H1 (cell line): ENCODE data around the gene MOB2. TPM values are rescaled to one million over a fixed set of nuclear protein-coding genes. Genes with fewer than 3 reads are reported as not detected.

ENCODE experiments used
- CTCF ChIA-PET: fragments of 300-600 bp; sonication (Branson Sonifier 250); formaldehyde crosslinking; loops from one replicate; lab custom pipeline; 2021; ENCODE audit not compliant: partially characterized antibody; lab: Charles Lee
- POLR2A ChIA-PET: fragments of 300-600 bp; sonication (Branson Sonifier 250); formaldehyde crosslinking; loops from one replicate; lab custom pipeline; 2021; ENCODE audit warnings: inconsistent platforms; ENCODE audit not compliant: partially characterized antibody; lab: Charles Lee
- DNase-seq, 2 experiments: peaks; one replicate each; pipeline versions ENCODE4 v3.0.0 to v3.0.0-alpha.2; 2010 to 2022; ENCODE audit warnings: low spot score in 2 of 2, low read depth in 1 of 2, mixed read lengths in 1 of 2
- FAIRE-seq: peaks from 2 replicates; lab custom pipeline; 2011; peaks lifted over from hg19 to GRCh38; lab: Jason Lieb, UNC
- H2AFZ ChIP-seq: 2 replicates; pipeline ENCODE4 v1.8.1; 2012; ENCODE audit warnings: low read length, inconsistent platforms
- H2AK5ac ChIP-seq: 2 replicates; pipeline ENCODE4 v1.6.1; 2013; ENCODE audit warnings: low read depth, low read length
- H2BK120ac ChIP-seq: replicated peaks from 2 replicates; pipeline ENCODE3; 2013; ENCODE audit warnings: low read depth, low read length, inconsistent platforms
- H2BK12ac ChIP-seq: 2 replicates; pipeline ENCODE4 v1.6.1; 2013; ENCODE audit warnings: low read depth, low read length
- H2BK15ac ChIP-seq: 2 replicates; pipeline ENCODE4 v1.6.1; 2013; ENCODE audit warnings: low read length
- H2BK20ac ChIP-seq: 2 replicates; pipeline ENCODE4 v1.6.1; 2013; ENCODE audit warnings: low read length
- H2BK5ac ChIP-seq: 2 replicates; pipeline ENCODE4 v1.6.1; 2013; ENCODE audit warnings: low read depth, low read length
- H3K14ac ChIP-seq: 2 replicates; pipeline ENCODE4 v1.6.1; 2013; ENCODE audit warnings: inconsistent platforms; ENCODE audit not compliant: insufficient read length
- H3K18ac ChIP-seq: 2 replicates; pipeline ENCODE4 v1.6.1; 2013; ENCODE audit warnings: low read length; ENCODE audit errors: extremely low read depth
- H3K23ac ChIP-seq: 2 replicates; pipeline ENCODE4 v1.6.1; 2013; ENCODE audit warnings: inconsistent platforms; ENCODE audit not compliant: insufficient read length
- H3K23me2 ChIP-seq: 2 replicates; pipeline ENCODE4 v1.6.1; 2013; ENCODE audit warnings: low read depth, low read length
- H3K27ac ChIP-seq: 2 replicates; pipeline ENCODE4 v1.6.1; 2011; ENCODE audit warnings: low read depth, low read length, inconsistent platforms
- H3K27me3 ChIP-seq, 4 experiments: replicated peaks in 1 of 4; 1 replicate in 1 of 4; 2 replicates in 3 of 4; pipeline versions ENCODE4 v1.6.1 to v1.8.1; 2011 to 2013; ENCODE audit warnings: low read length in 3 of 4, mild to moderate bottlenecking in 3 of 4, inconsistent platforms in 2 of 4, mixed read lengths in 2 of 4, moderate library complexity in 1 of 4; ENCODE audit not compliant: control insufficient read depth in 3 of 4, insufficient read depth in 3 of 4; ENCODE audit errors: extremely low read depth in 1 of 4
- H3K36me3 ChIP-seq, 4 experiments: 2 replicates each; pipeline versions ENCODE4 v1.6.1 to v1.8.1; 2011 to 2013; ENCODE audit warnings: mild to moderate bottlenecking in 4 of 4, low read length in 3 of 4, moderate library complexity in 2 of 4, control low read depth in 1 of 4, inconsistent platforms in 1 of 4; ENCODE audit not compliant: insufficient read depth in 4 of 4, control insufficient read depth in 2 of 4
- H3K4ac ChIP-seq: replicated peaks from 2 replicates; pipeline ENCODE3; 2013; ENCODE audit warnings: low read length, low read depth, mixed read lengths, inconsistent platforms; ENCODE audit not compliant: insufficient read length
- H3K4me1 ChIP-seq, 4 experiments: replicated peaks in 1 of 4; 1 replicate in 1 of 4; 2 replicates in 3 of 4; pipeline versions ENCODE4 v1.6.1 to v1.8.1; 2011 to 2013; ENCODE audit warnings: low read length in 3 of 4, inconsistent platforms in 2 of 4, mixed read lengths in 1 of 4; ENCODE audit not compliant: insufficient read depth in 4 of 4, control insufficient read depth in 3 of 4
- H3K4me2 ChIP-seq, 2 experiments: 2 replicates each; pipeline versions ENCODE4 v1.6.1 to v1.8.1; 2011 to 2013; ENCODE audit warnings: low read depth in 2 of 2, low read length in 2 of 2, control low read depth in 1 of 2, inconsistent platforms in 1 of 2, mild to moderate bottlenecking in 1 of 2; ENCODE audit not compliant: insufficient read depth in 1 of 2
- H3K4me3 ChIP-seq, 4 experiments: fragments of 200-600, 300-600 bp in 1 of 4; sonication (generic), shearing (Covaris generic), sonication (Bioruptor Twin) in 1 of 4; 2 replicates each; pipeline versions ENCODE4 v1.5.1 to v1.8.1; 2011 to 2016; ENCODE audit warnings: low read length in 4 of 4, low read depth in 3 of 4, control low read depth in 2 of 4, inconsistent platforms in 2 of 4, mild to moderate bottlenecking in 2 of 4, mixed read lengths in 1 of 4, moderate library complexity in 1 of 4; ENCODE audit not compliant: insufficient read depth in 2 of 4; ENCODE audit errors: extremely low read depth in 1 of 4
- H3K56ac ChIP-seq: replicated peaks from 2 replicates; pipeline ENCODE3; 2013; ENCODE audit warnings: low read depth, mild to moderate bottlenecking, mixed read lengths, low read length, inconsistent platforms; ENCODE audit not compliant: insufficient read length
- H3K79me1 ChIP-seq: 2 replicates; pipeline ENCODE4 v1.6.1; 2013; ENCODE audit warnings: low read depth, low read length, control low read depth
- H3K79me2 ChIP-seq, 2 experiments: 2 replicates each; pipeline versions ENCODE4 v1.6.1 to v1.8.1; 2012 to 2013; ENCODE audit warnings: low read length in 2 of 2, mild to moderate bottlenecking in 2 of 2, inconsistent platforms in 1 of 2; ENCODE audit not compliant: insufficient read depth in 2 of 2, control insufficient read depth in 1 of 2
- H3K9ac ChIP-seq, 4 experiments: replicated peaks in 1 of 4; 1 replicate in 1 of 4; 2 replicates in 3 of 4; pipeline versions ENCODE4 v1.6.1 to v1.8.1; 2011 to 2013; ENCODE audit warnings: low read depth in 3 of 4, low read length in 3 of 4, control low read depth in 2 of 4, mild to moderate bottlenecking in 2 of 4, moderate library complexity in 2 of 4, inconsistent platforms in 1 of 4; ENCODE audit errors: extremely low read depth in 1 of 4
- H3K9me3 ChIP-seq, 2 experiments: 2 replicates each; pipeline versions ENCODE4 v1.6.1 to v1.8.1; 2012 to 2013; ENCODE audit warnings: mild to moderate bottlenecking in 2 of 2, moderate library complexity in 2 of 2, control low read depth in 1 of 2, inconsistent platforms in 1 of 2, low read depth in 1 of 2, low read length in 1 of 2, mixed read lengths in 1 of 2; ENCODE audit not compliant: insufficient read depth in 2 of 2
- H4K20me1 ChIP-seq, 2 experiments: replicated peaks in 1 of 2; 2 replicates each; pipeline versions ENCODE3 to v1.8.1; 2011 to 2013; ENCODE audit warnings: inconsistent platforms in 2 of 2, low read length in 2 of 2, mild to moderate bottlenecking in 1 of 2; ENCODE audit not compliant: insufficient read depth in 2 of 2, control insufficient read depth in 1 of 2
- H4K5ac ChIP-seq: 2 replicates; pipeline ENCODE4 v1.6.1; 2013; ENCODE audit warnings: low read length, low read depth, mixed read lengths, inconsistent platforms; ENCODE audit not compliant: insufficient read length
- H4K8ac ChIP-seq: 2 replicates; pipeline ENCODE4 v1.8.0; 2013; ENCODE audit warnings: mild to moderate bottlenecking, moderate library complexity, low read length, inconsistent platforms; ENCODE audit not compliant: insufficient read depth; ENCODE audit errors: extremely low read depth
- H4K91ac ChIP-seq: replicated peaks from 2 replicates; pipeline ENCODE3; 2013; ENCODE audit warnings: low read length, mixed read lengths, inconsistent platforms; ENCODE audit not compliant: insufficient read length
- JUND ChIP-seq: IDR thresholded peaks from 2 replicates; pipeline ENCODE4 v1.6.1; 2011; ENCODE audit warnings: mild to moderate bottlenecking, improper control_type of control experiment, low read length
- NANOG ChIP-seq: IDR thresholded peaks from 2 replicates; pipeline ENCODE4 v1.6.1; 2011; ENCODE audit warnings: low read length, low read depth, mild to moderate bottlenecking, inconsistent platforms; ENCODE audit not compliant: insufficient read depth, poor library complexity, severe bottlenecking
- RBBP5 ChIP-seq: IDR thresholded peaks from 2 replicates; pipeline ENCODE4 v1.7.1; 2012; ENCODE audit warnings: low read depth, mild to moderate bottlenecking, inconsistent platforms, low read length, moderate library complexity, borderline replicate concordance
- RNF2 ChIP-seq: fragments of 200-900, 300-1000 bp; sonication (generic); IDR thresholded peaks from 2 replicates; pipeline ENCODE4 v1.7.1; 2016; ENCODE audit warnings: borderline replicate concordance, low read depth, mild to moderate bottlenecking, antibody characterized with exemption, low read length; ENCODE audit not compliant: poor library complexity, severe bottlenecking; ENCODE audit errors: missing control alignments
- SIX5 ChIP-seq: IDR thresholded peaks from 2 replicates; pipeline ENCODE4 v1.6.1; 2011; ENCODE audit warnings: mild to moderate bottlenecking, low read depth, low read length
- SP2 ChIP-seq: IDR thresholded peaks from 2 replicates; pipeline ENCODE4 v1.6.1; 2012; ENCODE audit warnings: mild to moderate bottlenecking, low read length, inconsistent platforms
- SRF ChIP-seq: IDR thresholded peaks from 2 replicates; pipeline ENCODE4 v1.6.1; 2011; ENCODE audit warnings: mild to moderate bottlenecking, low read depth, low read length, moderate library complexity
- WGBS, 2 experiments: shearing (Covaris generic) in 1 of 2; methylation state at CpG; one replicate each; pipeline versions ENCODE4 v1.1.6 to v1.1.7; 2013 to 2015; ENCODE audit warnings: low lambda C conversion rate in 2 of 2, mixed read lengths in 2 of 2, inconsistent platforms in 1 of 2, low coverage in 1 of 2, missing lambda C conversion rate in 1 of 2; ENCODE audit not compliant: insufficient replicate concordance in 2 of 2, insufficient coverage in 1 of 2, insufficient read length in 1 of 2; ENCODE audit errors: extremely low coverage in 1 of 2, missing lambda C conversion rate in 1 of 2; 5-methylcytosine and 5-hydroxymethylcytosine counted together
- polyA plus RNA-seq, 7 experiments: library from polyadenylated mRNA; depleted of rRNA in 3 of 7; stranded (reverse) in 5 of 7; unstranded in 2 of 7; fragments of >200 nt in 5 of 7; fragments of 200-250 nt in 2 of 7; gene quantifications; 1 replicate in 5 of 7; 2 replicates in 1 of 7; 4 replicates in 1 of 7; pipeline versions ENCODE4 v1.2.1 to v1.2.3, GENCODE V29; 2011 to 2013; ENCODE audit warnings: missing spikeins in 2 of 7, mixed read lengths in 2 of 7
- total RNA-seq: library from RNA; stranded (reverse); fragmentation: NEBNext Ultra II Directional; extraction: Animal tissue kit (Norgen Biotek cat#: 25700); gene quantifications from 2 replicates; pipeline ENCODE4 v1.2.1, GENCODE V29; 2021

Gene MOB2
- total and polyA plus RNA-seq, 2 of the 8 experiments (the other 6 are each of a cell fraction or from before 2014, with no cell fraction given) = 18.6 to 28.2 TPM

DNA sequence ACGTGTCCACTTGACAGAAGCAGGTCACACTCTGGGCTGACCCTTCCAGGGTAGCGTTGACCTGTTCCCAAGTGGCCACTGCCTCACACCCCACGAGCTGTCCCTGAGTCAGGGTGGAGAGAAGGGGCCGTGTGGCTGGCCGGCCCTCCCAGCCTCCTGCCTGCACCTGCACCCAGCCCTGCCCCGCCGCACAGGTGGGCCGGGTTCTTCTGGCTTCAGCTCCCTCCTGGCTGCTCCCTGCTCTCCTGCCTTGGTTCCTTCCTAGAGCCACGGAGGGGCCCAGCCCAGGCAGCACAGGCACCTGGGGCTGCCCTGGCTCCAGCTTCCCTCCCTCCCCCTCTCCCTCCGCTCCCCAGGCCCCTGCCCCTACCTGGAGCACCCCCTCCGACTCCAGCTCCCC, 42.3 kb downstream of the MOB2 start:
- H3K79me2 ChIP-seq = no peaks in the 10 kb centered on the region
- H4K20me1 ChIP-seq = peaks cover 0 to 6% of the 10 kb centered on the region in 2 experiments
- no peak overlapping the region for H2BK5ac ChIP-seq
- FAIRE-seq = no peak
- H4K5ac ChIP-seq = no peak overlapping the region
- TF ChIP-seq SIX5 (no peak), SRF (no peak), NANOG (no peak), JUND (no peak), SP2 (no peak), RNF2 (no peak), RBBP5 (no peak)
- TF ChIP-seq, all 59 proteins: peak for 0
- no peak for DNase-seq
- Histone ChIP-seq H3K79me1 (no peaks in the 10 kb centered on the region), H3K4me1 (peaks cover 0 to 3% (median 0%) of the 10 kb centered on the region in 4 experiments; a peak in 2 of 7 replicates), H3K27ac (no peak overlapping the region), H2AFZ (no peak overlapping the region), H2AK5ac (no peak overlapping the region), H3K27me3 (no peaks in the 10 kb centered on the region), H3K23ac (no peak overlapping the region), H3K9ac (no peak overlapping the region), H4K8ac (no peak overlapping the region), H3K4me2 (no peak overlapping the region), H3K36me3 (peaks cover 0 to 30% (median 2%) of the 10 kb centered on the region in 4 experiments; a peak in 4 of 8 replicates), H2BK120ac (no peak overlapping the region), H3K4ac (no peak overlapping the region), H4K91ac (no peak overlapping the region), H3K4me3 (no peak overlapping the region), H2BK20ac (no peak overlapping the region), H3K18ac (no peak overlapping the region), H3K9me3 (no peaks in the 10 kb centered on the region), H2BK15ac (no peak overlapping the region), H2BK12ac (no peak overlapping the region), H3K14ac (no peak overlapping the region), H3K56ac (no peak overlapping the region), H3K23me2 (no peaks in the 10 kb centered on the region)
- ChIA-PET CTCF (no interaction called here), POLR2A (no interaction called here)
- WGBS, 2 experiments = 100% methylated on average over 4 of the region's 11 CpGs; no CpG with 5 or more reads in 1 of the 2 experiments
